Stomach (tissue), 9 donors: Measurements from ENCODE around the gene ALDH3B1. TPM values are rescaled to one million over a fixed set of nuclear protein-coding genes. Genes with fewer than 3 reads are reported as not detected.

Experiments used
- DNase-seq, 2 donors: peaks; one replicate each; pipeline versions ENCODE4 v3.0.0 to v3.0.0-alpha.2; 2013 to 2019
- H3K27ac ChIP-seq, 5 donors: fragments of 200-600 bp in 4 of 5; sonication (generic) in 4 of 5; one replicate each; pipeline ENCODE4 v1.5.1; 2013 to 2019; ENCODE audit warnings: mild to moderate bottlenecking in 1 of 5, moderate library complexity in 1 of 5
- H3K27me3 ChIP-seq, 3 donors: fragments of 200-600 bp; sonication (generic); one replicate each; pipeline ENCODE4 v1.5.1; 2017 to 2019; ENCODE audit warnings: mixed run types in 1 of 3
- H3K36me3 ChIP-seq, 4 donors: fragments of 200-600 bp; sonication (generic); 1 replicate in 3 of 4; 2 replicates in 1 of 4; pipeline ENCODE4 v1.5.1; 2016 to 2019
- H3K4me1 ChIP-seq, 4 donors: fragments of 200-600 bp; sonication (generic); one replicate each; pipeline ENCODE4 v1.5.1; 2016 to 2019
- H3K4me3 ChIP-seq, 4 donors: fragments of 200-600 bp; sonication (generic) in 3 of 4; one replicate each; pipeline ENCODE4 v1.5.1; 2016 to 2019; ENCODE audit warnings: mild to moderate bottlenecking in 1 of 4
- H3K9me3 ChIP-seq, 4 donors: fragments of 200-600 bp; sonication (generic); one replicate each; pipeline ENCODE4 v1.5.1; 2016 to 2019
- EP300 ChIP-seq: sonication (generic); formaldehyde crosslinking; IDR thresholded peaks from one replicate; pipeline ENCODE4 v1.6.1; 2017; ENCODE audit warnings: antibody characterized with exemption
- POLR2A ChIP-seq, 4 donors: fragments of 450-650 bp; IDR thresholded peaks; one replicate each; pipeline ENCODE4 v1.6.1; 2016; ENCODE audit warnings: antibody characterized with exemption in 4 of 4, control low read depth in 2 of 4, mild to moderate bottlenecking in 1 of 4, moderate library complexity in 1 of 4
- POLR2AphosphoS5 ChIP-seq, 3 donors: sonication (generic); formaldehyde crosslinking; IDR thresholded peaks; one replicate each; pipeline ENCODE4 v1.6.1; 2016; ENCODE audit warnings: antibody characterized with exemption in 3 of 3
- WGBS, 5 donors: extraction: QIAGEN DNeasy Blood & Tissue Kit in 3 of 5; methylation state at CpG; one replicate each; pipeline versions ENCODE4 v1.1.5 to v1.1.7; 2013 to 2018; 5-methylcytosine and 5-hydroxymethylcytosine counted together
- intact Hi-C: fragments of 100-400 bp; cut with DNase I; formaldehyde crosslinking; loops from one replicate; pipeline ENCODE4 v1.15.1; 2023; ENCODE audit warnings: low total_unique reads
- polyA plus RNA-seq, 3 donors: library from polyadenylated mRNA; stranded (reverse); fragments of 200-250 nt; gene quantifications; one replicate each; pipeline ENCODE4 v1.2.3, GENCODE V29; 2013
- total RNA-seq, 5 donors: library from RNA; depleted of rRNA; stranded (reverse); fragments of >200 nt; gene quantifications; one replicate each; pipeline versions ENCODE4 v1.1.0 to v1.2.3, GENCODE V29; 2014 to 2016
- TF ChIP-seq, protein P1 (sequence below), 7 experiments: fragments of 450-650 bp in 4 of 7; fragments of 200-600 bp in 3 of 7; sonication (generic) in 3 of 7; IDR thresholded peaks; one replicate each; pipeline ENCODE4 v1.5.1; 2016 to 2019; ENCODE audit warnings: antibody characterized with exemption in 7 of 7, control low read depth in 2 of 7, mild to moderate bottlenecking in 1 of 7
- donor health status: healthy with polysubstance abuse.
- donor health status: Bipolar disorder and iron deficiency.
- donor health status: healthy.

The ALDH3B1 gene
- total and polyA plus RNA-seq, 8 donors = 2.9 to 55.0 (median 13.0) TPM

DNA sequence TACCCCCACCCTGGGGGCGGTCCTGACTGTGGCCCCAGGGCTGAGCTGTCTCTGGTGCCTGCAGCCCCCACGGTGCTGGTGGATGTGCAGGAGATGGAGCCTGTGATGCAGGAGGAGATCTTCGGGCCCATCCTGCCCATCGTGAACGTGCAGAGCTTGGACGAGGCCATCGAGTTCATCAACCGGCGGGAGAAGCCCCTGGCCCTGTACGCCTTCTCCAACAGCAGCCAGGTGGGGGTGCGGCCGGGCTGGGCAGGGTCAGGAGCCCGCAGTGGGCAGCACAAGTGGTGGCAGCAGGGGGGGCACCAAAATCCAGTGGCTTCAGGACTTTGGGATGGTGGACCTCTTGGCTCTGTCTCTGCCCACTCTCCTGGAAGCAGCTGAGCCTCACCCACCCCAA is 12.4 kb downstream of the ALDH3B1 start:
- Histone ChIP-seq H3K27ac (no peak overlapping the region), H3K27me3 (no peaks in the 10 kb centered on the region), H3K4me3 (no peak overlapping the region), H3K9me3 (no peaks in the 10 kb centered on the region), H3K36me3 (peaks cover 3 to 53% (median 46%) of the 10 kb centered on the region in 4 donors), H3K4me1 (peaks cover 6 to 21% (median 13%) of the 10 kb centered on the region in 4 donors)
- 87 to 93% (median 91%) methylated on average over 11 to 13 of the region's 13 CpGs for WGBS, 5 donors
- intact Hi-C loops = no loop called here
- no peak for TF ChIP-seq POLR2A (IDR thresholded peaks at IDR 0.05)
- no peak for DNase-seq

DNA sequence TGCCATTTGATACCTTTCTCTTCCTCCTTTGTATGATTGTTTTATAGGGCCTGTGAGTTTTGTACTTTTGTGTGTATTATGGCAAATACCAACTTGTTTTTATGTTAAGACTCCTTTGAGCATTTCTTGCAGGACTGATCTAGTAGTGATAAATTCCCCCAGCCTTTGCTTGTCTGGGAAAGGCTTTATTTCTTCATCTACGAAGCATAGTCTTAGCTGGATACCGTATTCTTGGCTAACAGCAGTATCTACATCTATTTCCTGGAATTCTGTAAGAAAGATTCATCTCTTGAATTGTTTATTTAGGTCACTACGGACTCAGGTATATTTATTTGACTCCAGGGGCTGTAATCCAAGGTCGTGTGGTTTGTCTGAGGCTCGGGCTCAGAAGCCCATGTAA is 14.4 kb downstream of the ALDH3B1 start:
- H3K4me1 ChIP-seq = peaks cover 7 to 21% (median 11%) of the 10 kb centered on the region in 4 donors
- no peaks in the 10 kb centered on the region for H3K27me3 ChIP-seq
- H3K27ac ChIP-seq = no peak overlapping the region
- intact Hi-C loops = no loop called here
- 69 to 87% (median 85%) methylated on average over 5 of the region's 5 CpGs for WGBS, 5 donors
- TF ChIP-seq, protein P1, sequence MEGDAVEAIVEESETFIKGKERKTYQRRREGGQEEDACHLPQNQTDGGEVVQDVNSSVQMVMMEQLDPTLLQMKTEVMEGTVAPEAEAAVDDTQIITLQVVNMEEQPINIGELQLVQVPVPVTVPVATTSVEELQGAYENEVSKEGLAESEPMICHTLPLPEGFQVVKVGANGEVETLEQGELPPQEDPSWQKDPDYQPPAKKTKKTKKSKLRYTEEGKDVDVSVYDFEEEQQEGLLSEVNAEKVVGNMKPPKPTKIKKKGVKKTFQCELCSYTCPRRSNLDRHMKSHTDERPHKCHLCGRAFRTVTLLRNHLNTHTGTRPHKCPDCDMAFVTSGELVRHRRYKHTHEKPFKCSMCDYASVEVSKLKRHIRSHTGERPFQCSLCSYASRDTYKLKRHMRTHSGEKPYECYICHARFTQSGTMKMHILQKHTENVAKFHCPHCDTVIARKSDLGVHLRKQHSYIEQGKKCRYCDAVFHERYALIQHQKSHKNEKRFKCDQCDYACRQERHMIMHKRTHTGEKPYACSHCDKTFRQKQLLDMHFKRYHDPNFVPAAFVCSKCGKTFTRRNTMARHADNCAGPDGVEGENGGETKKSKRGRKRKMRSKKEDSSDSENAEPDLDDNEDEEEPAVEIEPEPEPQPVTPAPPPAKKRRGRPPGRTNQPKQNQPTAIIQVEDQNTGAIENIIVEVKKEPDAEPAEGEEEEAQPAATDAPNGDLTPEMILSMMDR (IDR thresholded peaks at IDR 0.05) = no peak
- no peak for TF ChIP-seq POLR2A (IDR thresholded peaks at IDR 0.05)
- TF ChIP-seq EP300 = no peak
- no peak for TF ChIP-seq POLR2AphosphoS5 (IDR thresholded peaks at IDR 0.05)
- no peak overlapping the region for H3K4me3 ChIP-seq
- H3K36me3 ChIP-seq = peaks cover 3 to 57% (median 48%) of the 10 kb centered on the region in 4 donors
- no peak for DNase-seq
- no peaks in the 10 kb centered on the region for H3K9me3 ChIP-seq

DNA sequence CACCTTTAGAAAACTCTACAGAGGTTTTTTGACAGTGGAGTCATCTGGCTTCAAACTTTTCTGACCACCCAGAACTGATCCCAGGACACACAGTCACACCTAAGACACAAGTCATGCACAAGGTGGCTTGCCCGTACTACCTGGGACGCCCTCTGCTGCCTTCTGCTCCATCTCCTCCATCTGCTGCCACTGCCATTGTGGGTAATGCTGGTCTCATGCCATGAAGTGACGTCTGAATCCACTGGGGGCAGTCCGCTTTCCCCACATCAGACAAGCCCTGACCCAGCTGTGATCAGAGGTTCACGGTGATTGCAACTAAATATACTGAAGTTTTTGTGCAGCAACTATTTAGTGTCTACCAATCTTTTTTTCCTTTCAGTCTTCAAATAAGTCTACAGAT is 14.9 kb downstream of the ALDH3B1 start:
- DNase-seq = no peak
- Histone ChIP-seq H3K27ac (no peak overlapping the region), H3K27me3 (no peaks in the 10 kb centered on the region), H3K4me1 (peaks cover 11 to 23% (median 16%) of the 10 kb centered on the region in 4 donors), H3K9me3 (no peaks in the 10 kb centered on the region), H3K36me3 (peaks cover 3 to 57% (median 47%) of the 10 kb centered on the region in 4 donors), H3K4me3 (no peak overlapping the region)
- TF ChIP-seq POLR2A (IDR thresholded peaks at IDR 0.05) (no peak), EP300 (no peak), POLR2AphosphoS5 (IDR thresholded peaks at IDR 0.05) (no peak)
- TF ChIP-seq, protein P1 (IDR thresholded peaks at IDR 0.05) = no peak
- WGBS, 5 donors = 59 to 71% (median 66%) methylated on average over 5 of the region's 5 CpGs
- intact Hi-C loops = no loop called here

DNA sequence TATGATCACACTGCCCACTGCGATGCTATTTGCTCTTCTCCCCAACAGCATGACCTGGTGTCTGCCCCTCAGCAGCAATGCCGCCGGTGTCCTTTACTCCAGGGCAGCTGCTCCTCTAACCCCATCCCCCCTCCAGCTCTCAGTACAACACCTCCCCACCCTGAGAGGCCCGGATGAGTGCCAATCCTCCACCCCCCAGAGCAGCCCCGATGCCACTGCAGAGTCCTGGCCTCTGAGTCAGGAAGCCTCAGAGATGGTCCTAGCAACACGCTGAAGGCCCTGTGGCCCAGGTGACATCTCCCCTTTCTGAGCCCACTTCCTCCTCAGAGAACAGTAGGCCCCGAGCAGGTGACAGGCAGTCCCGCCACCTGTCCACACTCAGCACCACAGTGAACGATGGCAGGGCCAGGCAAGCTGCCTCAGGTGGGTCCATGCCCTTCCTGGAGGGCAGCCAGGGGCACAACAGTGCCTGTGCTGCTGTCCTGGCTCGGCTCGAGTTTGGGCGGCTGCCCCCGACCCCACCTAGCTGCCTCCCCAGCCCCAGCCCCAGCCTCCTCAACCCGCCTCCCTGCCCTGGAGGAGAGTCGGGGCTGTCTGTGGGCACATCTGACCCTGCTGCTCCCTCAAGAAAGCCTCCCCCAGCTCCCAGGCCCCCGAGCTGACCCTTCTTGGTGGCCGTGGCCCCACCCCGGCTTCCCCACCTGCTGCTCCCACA is 16.4 kb downstream of the ALDH3B1 start:
- Histone ChIP-seq H3K4me3 (no peak overlapping the region), H3K9me3 (no peaks in the 10 kb centered on the region), H3K4me1 (peaks cover 8 to 19% (median 15%) of the 10 kb centered on the region in 4 donors), H3K27me3 (no peaks in the 10 kb centered on the region), H3K36me3 (peaks cover 3 to 56% (median 47%) of the 10 kb centered on the region in 4 donors), H3K27ac (no peak overlapping the region)
- intact Hi-C loops = no loop called here
- TF ChIP-seq POLR2AphosphoS5 (IDR thresholded peaks at IDR 0.05) (no peak), EP300 (no peak), POLR2A (IDR thresholded peaks at IDR 0.05) (no peak)
- TF ChIP-seq, protein P1 (IDR thresholded peaks at IDR 0.05) = no peak
- WGBS, 5 donors = 81 to 87% (median 84%) methylated on average over 10 to 18 of the region's 18 CpGs
- DNase-seq = no peak

DNA sequence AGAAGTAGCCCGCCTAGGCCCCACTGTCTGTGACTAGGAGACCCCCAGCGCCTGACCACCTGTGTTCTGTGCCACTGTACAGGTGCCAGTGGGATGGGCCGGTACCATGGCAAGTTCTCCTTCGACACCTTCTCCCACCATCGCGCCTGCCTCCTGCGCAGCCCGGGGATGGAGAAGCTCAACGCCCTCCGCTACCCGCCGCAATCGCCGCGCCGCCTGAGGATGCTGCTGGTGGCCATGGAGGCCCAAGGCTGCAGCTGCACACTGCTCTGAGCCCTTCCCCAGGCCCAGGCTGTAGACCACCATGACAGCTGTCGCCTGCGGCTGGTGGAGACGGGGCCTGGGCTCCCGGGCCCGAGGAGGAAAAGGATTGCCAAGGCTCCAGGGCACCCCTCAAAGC is 17.5 kb downstream of the ALDH3B1 start:
- H3K36me3 ChIP-seq = peaks cover 3 to 48% (median 39%) of the 10 kb centered on the region in 4 donors
- TF ChIP-seq POLR2AphosphoS5 (IDR thresholded peaks at IDR 0.05) (no peak), EP300 (no peak), POLR2A (IDR thresholded peaks at IDR 0.05) (no peak)
- TF ChIP-seq, protein P1 (IDR thresholded peaks at IDR 0.05) = no peak

More for the DNA sequence above, 17.5 kb downstream of the ALDH3B1 start:
- no peak overlapping the region for H3K27ac ChIP-seq
- H3K4me1 ChIP-seq = peaks cover 16 to 30% (median 26%) of the 10 kb centered on the region in 4 donors
- H3K4me3 ChIP-seq = no peak overlapping the region
- no peaks in the 10 kb centered on the region for H3K27me3 ChIP-seq
- DNase-seq = no peak
- intact Hi-C loops = no loop called here
- 91 to 100% (median 95%) methylated on average over 2 to 21 of the region's 21 CpGs for WGBS, 5 donors
- H3K9me3 ChIP-seq = no peaks in the 10 kb centered on the region
